AG10803 (cell line): Measurements from ENCODE around the gene COL18A1.

ENCODE experiments used
- DNase-seq: peaks from one replicate; pipeline ENCODE4 v3.0.0; 2010; ENCODE audit warnings: low read depth
- H3K4me3 ChIP-seq: 2 replicates; pipeline ENCODE4 v1.5.1; 2011; ENCODE audit warnings: mild to moderate bottlenecking, low read length, control low read depth
- TF ChIP-seq, protein P1 (sequence below): conservative IDR thresholded peaks from 2 replicates; pipeline ENCODE4 v1.5.1; 2011; ENCODE audit warnings: mild to moderate bottlenecking, low read length, control low read depth, inconsistent platforms

The COL18A1 gene

DNA sequence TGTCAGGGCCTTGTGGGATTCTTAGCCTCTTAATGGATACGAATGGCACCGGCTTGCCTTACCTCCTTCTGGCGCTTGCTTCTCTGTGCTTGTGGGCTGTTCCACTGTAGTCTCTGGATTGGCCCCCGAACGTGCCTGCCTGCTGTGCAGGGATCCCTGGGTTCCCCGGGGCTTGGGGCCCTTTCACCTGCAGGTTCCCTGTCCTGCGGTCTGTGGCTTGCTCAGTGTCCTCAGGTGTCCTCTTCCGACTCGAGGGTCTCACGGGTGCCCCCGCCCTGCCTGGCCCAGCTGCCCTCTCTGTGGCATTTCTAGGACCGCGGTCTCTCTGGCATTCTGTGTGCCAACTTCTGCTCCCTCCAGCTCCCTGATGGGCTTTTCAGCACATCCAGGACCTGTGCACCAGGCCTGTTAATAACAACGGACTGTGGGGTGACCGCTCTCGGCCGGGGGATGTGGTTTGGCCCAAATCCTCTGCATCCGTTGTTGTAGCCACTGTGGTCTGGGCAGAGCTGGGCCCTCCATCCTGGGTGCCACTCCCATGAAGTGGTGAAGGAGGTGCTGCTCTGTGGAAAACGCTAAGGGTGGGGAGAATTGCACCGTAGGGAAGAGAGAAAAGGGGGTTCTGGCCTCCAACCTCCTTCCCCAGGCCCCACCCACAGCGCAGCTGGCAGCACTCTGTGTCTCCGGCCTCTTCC is 12.4 kb downstream of the COL18A1 start:
- no peak for DNase-seq
- H3K4me3 ChIP-seq: no peak overlapping the region
- TF ChIP-seq, protein P1, sequence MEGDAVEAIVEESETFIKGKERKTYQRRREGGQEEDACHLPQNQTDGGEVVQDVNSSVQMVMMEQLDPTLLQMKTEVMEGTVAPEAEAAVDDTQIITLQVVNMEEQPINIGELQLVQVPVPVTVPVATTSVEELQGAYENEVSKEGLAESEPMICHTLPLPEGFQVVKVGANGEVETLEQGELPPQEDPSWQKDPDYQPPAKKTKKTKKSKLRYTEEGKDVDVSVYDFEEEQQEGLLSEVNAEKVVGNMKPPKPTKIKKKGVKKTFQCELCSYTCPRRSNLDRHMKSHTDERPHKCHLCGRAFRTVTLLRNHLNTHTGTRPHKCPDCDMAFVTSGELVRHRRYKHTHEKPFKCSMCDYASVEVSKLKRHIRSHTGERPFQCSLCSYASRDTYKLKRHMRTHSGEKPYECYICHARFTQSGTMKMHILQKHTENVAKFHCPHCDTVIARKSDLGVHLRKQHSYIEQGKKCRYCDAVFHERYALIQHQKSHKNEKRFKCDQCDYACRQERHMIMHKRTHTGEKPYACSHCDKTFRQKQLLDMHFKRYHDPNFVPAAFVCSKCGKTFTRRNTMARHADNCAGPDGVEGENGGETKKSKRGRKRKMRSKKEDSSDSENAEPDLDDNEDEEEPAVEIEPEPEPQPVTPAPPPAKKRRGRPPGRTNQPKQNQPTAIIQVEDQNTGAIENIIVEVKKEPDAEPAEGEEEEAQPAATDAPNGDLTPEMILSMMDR: no peak

DNA sequence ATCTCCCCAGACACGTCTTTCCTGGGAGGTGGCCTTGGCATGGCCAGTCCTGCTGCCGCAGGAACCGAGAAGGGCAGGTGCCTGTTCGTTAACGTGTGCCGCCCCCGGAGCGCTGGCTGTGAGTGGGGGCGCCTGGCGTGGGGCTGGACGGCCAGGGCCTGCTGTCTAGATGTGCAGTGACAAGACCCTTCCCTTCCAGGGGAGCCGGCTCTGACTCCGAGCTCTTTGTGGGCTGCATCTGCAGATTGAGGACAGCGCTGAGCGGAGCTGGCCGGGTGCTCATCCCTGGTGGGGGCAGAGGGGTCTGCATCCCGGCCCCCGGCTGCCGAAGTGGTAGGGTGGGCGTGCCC is 13.0 kb downstream of the COL18A1 start:
- H3K4me3 ChIP-seq: no peak overlapping the region
- DNase-seq: no peak
- TF ChIP-seq, protein P1: no peak

DNA sequence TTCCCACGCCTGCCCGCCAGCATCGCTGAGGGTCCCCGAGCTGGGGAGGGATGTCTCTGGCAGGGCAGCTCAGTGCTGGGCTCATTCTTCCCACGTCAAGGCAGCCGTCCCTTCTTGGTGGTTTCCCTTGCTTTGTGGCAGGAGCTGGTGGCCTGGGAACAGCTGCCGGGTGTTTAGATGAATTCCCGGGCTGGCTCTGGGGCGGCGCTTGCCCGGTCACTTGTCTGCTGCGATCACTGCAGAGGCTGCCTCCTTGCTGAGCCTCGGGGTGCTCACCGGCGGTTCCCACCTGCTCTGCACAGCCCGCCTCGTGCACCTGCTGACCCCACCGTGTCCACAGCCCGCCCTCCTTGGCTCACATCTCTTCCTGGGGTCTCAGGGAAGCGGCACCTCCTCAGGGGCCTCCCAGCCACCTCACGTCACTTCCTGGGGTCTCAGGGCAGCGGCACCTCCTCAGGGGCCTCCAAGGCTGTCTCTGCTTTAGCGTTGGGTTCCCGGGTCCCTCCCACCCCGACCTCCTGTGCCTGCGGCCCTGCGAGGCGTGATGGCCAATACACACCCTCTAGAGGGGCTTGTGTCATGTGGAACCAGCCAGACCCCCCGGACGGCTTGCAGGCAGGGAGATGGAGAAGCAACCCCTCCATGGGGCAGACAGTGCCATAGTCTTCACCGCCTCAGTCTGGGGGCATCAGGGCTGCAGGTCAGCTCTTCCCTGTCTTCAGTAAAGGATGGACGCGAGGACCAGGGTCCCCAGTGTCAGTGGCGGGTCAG is 13.5 kb downstream of the COL18A1 start:
- TF ChIP-seq, protein P1: no peak
- H3K4me3 ChIP-seq: no peak overlapping the region

DNA sequence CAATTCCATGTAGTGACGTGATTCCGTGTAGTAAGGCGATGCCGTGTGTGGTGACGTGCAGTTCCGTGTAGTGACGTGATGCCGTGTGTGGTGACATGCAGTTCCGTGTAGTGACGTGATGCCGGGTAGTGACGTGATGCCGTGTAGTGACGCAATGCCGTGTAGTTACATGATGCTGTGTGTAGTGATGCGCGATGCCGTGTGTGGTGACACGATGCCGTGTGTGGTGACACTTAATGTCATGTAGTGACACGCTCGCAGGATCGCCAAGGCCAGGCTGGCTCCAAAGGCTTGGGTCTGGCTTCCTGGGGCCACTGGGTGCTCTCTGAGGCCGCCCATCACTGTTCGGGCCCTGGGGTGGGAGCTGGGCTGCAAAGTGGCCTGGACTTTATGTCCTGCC is 14.2 kb downstream of the COL18A1 start:
- H3K4me3 ChIP-seq: no peak overlapping the region

More for the DNA sequence above, 13.5 kb downstream of the COL18A1 start:
- no peak for DNase-seq

DNA sequence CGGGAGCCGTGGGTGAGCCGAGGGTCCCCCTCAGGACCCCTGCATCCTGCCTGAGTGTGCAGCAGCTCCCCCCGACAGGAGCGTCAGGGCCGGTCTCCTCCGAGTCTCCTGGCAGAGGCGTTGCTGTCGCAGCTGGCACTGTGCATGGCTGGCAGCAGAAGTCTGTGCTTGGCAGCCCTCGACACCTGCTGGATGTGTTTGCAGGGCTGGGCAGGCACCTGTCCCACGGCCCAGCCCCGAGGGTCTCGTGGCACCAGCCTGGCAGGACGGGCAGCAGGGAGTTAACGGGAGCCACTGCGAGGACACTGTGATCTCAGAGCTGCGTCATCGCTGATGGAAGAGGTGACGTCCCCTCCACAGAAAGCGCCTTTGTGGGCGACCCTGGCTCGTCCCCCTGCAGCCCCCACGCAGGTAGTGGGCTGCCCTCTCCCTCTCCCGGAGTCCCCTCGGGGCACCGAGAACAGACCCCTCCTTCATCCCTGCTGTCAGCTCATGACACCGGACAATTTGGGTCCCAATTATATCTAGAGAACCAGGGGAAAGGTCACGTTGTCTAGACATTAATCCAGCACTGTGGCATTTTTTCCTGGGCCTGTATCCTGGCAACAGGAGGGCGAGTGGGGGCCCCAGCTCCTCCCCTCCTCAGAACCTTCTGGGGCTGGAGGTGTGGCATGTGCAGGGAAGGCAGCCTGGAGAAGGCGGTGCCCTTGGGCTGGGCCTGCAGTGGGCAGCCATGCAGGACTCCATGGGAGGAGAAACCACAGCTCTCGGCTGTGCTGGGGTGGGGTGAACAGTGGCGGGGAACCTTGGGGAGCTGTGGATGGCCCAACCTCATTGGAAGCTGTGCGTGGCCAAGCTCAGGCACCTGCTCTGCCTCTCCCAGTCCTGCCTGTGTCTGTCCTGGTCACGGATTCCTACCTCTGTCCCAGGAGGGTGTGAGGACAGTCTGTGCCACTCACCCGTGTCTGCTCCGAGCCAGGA is 15.4 kb downstream of the COL18A1 start:
- TF ChIP-seq, protein P1: no peak
- no peak overlapping the region for H3K4me3 ChIP-seq
- no peak for DNase-seq

More for the DNA sequence above, 14.2 kb downstream of the COL18A1 start:
- no peak for DNase-seq
- TF ChIP-seq, protein P1: no peak

DNA sequence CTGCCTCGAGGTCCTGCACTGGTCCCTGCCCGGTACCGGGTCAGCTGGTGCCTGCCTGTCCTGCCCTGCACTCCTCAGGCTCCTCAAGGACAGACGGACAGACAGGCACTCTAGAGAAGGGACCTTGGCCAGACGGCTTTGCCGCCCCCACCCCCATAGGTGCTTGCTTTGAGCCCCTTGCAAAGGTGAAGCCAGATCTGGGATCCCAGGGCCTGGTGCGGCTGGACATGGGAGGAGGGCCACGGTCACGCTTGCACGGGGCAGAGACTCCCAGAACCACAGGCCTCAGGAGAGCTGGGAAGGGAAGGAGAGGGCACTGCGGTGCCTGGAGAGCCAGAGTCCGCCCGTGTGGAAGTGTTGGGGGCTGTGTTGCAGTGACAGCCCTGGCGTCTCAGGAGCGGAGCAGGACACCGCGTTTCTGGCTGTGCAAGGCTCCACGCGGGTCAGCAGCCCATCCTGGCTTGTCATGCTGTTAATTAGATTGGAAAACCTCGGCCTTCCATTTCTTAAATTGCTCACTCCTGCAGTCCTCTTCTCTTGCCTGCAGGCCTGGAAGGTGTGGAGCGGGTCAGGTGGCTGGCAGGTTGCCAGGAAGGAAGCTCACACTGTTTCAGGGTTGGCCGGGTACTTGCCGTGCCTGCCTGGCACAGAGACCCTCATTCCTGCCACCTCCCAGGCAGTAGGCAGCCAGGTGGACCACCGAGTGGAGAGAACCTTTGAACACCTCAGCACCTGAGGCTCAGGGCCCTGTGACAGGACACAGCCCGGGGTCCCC is 16.3 kb downstream of the COL18A1 start:
- DNase-seq: no peak
- no peak overlapping the region for H3K4me3 ChIP-seq
- TF ChIP-seq, protein P1: no peak
